A549 treated with dexamethasone at 1 μM for 4 hours (cell line): ENCODE data around the gene CCDC141. TPM values are rescaled to one million over a fixed set of nuclear protein-coding genes. Genes with fewer than 3 reads are reported as not detected.

Experiments
- total RNA-seq: library from RNA; stranded (reverse); fragments of 200-300 nt; extraction: Qiagen RNA extraction; gene quantifications from 5 replicates; pipeline ENCODE4 v1.2.3, GENCODE V29; 2022

Gene CCDC141, protein sequence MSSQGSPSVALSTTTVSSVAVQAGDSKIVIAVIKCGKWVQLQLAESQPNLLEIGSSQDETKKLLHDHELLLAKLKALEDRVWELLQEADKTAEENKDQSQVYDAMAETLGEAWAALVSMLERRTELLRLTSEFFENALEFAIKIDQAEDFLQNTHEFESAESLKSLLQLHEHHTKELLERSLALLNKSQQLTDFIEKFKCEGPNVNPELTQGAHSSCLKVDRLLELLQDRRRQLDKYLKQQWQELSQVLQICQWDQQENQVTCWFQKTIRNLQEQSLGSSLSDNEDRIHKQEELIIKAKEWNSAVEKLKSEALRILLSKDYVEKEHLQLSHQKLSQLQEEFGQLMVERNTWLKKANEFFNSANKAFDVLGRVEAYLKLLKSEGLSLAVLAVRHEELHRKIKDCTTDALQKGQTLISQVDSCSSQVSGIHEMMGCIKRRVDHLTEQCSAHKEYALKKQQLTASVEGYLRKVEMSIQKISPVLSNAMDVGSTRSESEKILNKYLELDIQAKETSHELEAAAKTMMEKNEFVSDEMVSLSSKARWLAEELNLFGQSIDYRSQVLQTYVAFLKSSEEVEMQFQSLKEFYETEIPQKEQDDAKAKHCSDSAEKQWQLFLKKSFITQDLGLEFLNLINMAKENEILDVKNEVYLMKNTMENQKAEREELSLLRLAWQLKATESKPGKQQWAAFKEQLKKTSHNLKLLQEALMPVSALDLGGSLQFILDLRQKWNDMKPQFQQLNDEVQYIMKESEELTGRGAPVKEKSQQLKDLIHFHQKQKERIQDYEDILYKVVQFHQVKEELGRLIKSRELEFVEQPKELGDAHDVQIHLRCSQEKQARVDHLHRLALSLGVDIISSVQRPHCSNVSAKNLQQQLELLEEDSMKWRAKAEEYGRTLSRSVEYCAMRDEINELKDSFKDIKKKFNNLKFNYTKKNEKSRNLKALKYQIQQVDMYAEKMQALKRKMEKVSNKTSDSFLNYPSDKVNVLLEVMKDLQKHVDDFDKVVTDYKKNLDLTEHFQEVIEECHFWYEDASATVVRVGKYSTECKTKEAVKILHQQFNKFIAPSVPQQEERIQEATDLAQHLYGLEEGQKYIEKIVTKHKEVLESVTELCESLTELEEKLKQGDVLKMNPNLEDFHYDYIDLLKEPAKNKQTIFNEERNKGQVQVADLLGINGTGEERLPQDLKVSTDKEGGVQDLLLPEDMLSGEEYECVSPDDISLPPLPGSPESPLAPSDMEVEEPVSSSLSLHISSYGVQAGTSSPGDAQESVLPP (N-terminal part only)
- total RNA-seq, result not detected in 5 replicates

DNA sequence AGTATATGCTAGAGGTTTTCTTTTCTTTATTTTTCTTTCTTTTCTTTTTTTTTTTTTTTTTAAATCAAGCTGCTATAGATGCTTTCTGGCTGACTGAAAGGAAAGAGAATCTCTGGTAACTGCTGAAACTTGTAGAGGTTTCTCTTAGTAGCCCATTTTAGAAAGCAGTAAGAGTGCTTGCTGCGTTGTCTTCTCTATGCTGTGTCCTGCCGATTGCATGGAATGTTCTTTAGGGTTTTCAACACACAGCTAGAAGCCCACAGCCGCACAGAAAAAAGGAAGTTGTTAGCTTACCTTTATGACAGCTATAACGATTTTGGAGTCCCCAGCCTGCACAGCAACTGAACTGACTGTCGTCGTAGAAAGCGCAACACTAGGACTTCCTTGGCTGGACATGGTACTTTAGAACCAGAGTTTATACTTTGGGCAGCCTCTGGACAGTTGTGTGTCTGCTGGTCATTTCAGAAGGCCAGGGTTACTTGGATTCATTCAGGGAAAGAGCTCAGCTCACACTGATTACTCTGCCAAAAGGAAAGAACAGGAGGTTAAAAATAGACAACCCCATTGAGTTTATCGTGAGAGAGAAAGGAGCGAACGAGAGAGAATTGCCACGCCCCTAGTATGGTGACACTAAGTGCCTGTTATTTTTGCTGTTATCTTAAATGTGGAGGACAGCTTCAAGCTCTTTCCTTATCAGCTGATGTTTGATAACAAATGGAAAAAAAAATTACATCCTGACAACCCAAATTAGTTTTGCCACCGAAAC lies at the start of gene CCDC141:
Gene CCDC141 (minus strand): TSS at position 592 of the 766 bp plus-strand sequence. CDS start 196 bp downstream, at position 396.

DNA sequence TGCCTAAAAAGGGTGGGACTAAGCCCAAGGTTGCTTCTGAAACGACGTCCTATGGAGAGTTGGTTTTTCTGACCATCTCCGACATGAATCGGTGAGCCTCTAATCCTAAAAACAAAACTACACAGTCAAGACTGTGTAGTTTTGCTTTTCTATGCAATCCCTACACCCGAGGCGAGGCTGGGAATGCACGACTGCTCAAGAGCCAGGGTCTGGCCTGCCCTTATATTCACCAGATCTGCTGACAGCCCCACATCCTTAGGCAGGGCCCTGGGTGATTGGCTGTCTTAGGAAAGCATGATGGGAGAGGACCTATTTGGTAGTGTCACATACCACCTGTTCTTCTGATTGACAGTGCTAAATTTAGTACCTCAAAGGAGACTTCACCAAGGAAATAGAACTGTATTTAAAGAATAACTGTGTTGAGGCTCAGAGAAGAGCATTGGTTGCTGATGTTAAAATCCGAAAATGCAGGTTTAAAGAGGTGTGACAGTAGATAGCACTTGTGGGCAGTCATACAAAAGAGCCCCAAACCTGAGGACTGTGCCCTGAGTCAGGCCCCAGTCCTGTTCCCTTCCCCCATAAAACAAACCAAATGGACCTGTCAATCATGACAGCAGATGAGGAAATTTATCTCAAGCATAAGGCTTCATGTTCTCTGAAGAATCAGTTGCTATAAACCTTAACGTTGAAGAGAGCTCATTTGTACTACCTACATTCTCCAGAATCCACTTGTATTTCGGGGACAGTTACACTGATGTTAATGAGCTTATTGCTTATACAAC lies 242.5 kb downstream of the CCDC141 start, which contains the start of gene TTN:
Gene TTN (minus strand): TSS at position 197 of the 782 bp plus-strand sequence. CDS start 2,781 bp downstream, outside the sequence.

Other genes with a start within 250 kb of the CCDC141 start
- gene TTN, start 242.7 kb downstream of the CCDC141 start, total RNA-seq, result under 0.01 to 0.04 TPM (median 0.01 TPM) in 5 replicates
- 20.4 to 32.4 TPM (median 27.9 TPM) in 5 replicates for gene SESTD1, start 214.7 kb upstream of the CCDC141 start, total RNA-seq